Stimulated activated CD4-positive, alpha-beta T cell treated with anti-CD3 and anti-CD28 coated beads, Interleukin-4, amount 100 ng/mL, for 48 hours (primary cell): ENCODE data around the gene BROX.

Experiments
- DNase-seq, 2 donors: peaks; one replicate each; pipeline ENCODE4 v3.0.0-alpha.2; 2020; ENCODE audit warnings: low read depth in 2 of 2

BROX gene

GRCh38 chr1:222777977-222778376 lies 65.6 kb downstream of the BROX start:
- no peak for DNase-seq

DNA sequence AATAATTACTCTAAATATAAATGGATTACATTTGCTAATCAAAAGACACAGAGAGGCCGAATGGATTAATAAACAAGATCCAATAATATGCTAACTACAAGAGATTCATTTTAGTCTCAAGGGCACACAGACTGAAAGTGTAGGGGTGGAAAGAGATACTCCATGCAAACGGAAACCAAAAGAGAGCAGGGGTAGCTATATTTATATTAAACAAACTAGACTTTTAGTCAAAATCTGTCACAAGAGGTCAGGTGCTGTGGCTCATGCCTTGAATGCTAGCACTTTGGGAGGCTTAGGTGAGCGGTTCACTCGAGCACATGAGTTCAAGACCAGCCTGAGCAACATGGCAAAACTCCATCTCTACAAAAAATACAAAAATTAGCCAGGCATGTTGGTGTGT lies 68.9 kb downstream of the BROX start:
- DNase-seq: no peak

DNA sequence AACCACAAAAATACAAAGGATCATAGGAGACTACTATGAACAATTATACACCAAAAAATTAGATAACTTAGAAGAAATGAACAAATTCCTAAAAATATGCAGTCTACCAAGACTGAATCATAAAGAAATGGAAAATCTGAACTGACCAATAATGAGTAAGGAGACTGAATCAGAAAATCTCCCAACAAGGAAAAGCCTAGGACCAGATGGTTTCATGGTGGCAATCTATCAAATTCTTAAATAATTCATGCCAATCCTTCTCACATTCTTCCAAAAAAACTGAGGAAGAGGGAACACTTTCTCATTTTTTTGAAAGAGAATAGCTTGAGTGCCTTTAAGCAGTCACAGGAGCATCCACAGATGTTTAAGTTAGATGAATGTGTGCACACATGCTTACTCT lies 70.7 kb downstream of the BROX start:
- no peak for DNase-seq

DNA sequence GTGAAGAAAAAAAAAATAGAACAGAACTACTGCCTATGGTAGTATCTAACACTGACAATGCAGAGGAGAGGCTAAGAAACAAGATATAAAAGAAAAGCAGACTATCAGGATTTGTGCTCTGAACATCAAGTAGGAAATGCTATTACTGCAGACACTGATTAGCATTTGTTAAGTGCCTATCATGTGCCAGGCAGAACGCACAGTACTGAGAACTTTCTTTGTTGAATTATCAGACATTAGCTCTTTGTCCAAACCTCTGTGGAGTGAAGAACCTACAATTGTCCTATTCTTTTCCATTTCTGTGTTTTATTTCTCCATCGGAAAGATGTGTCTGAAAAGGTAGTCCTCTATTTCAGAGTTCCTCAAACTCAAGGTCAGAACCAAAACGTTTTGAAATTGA lies 72.0 kb downstream of the BROX start:
- no peak for DNase-seq
